ENCODE results near the gene PRPF18. TPM values are rescaled to one million over a fixed set of nuclear protein-coding genes. Genes with fewer than 3 reads are reported as not detected.

PRPF18 gene
- total RNA-seq, 1 donor from 2014 or later: 13.4 TPM

DNA sequence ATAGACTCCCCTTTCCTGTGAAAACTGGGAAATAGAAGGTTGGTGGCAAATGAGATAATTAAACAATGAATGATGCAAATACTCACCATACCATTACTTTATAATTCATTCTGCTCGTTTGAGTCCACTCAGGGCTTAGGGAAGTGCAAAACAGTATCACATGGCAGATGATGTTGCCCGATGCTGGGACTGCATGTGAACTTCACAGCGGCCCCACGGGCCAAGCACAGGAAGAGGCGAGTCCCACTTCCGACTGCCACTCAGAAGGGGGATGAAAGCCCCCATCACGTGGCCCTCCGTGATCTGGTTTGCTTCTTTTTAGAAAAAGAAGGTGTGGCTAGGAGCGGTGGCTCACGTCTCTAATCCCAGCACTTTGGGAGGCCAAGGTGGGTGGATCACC lies 71.5 kb downstream of the PRPF18 start:
- no peak for DNase-seq (ENCODE audit: low spot score)
- Mint-ChIP-seq H3K36me3 (ENCODE audit: low read depth) (peaks cover 30% of the 10 kb centered on the region), H3K27ac (ENCODE audit: unreplicated experiment) (peak overlapping the region; percentile 22), H3K4me1 (ENCODE audit: low read depth) (peaks cover 12% of the 10 kb centered on the region), H3K27me3 (ENCODE audit: low read depth) (no peaks in the 10 kb centered on the region), H3K9me3 (ENCODE audit: low read depth) (no peaks in the 10 kb centered on the region), H3K4me3 (ENCODE audit: unreplicated experiment) (no peak overlapping the region)
- TF ChIP-seq, protein P1, sequence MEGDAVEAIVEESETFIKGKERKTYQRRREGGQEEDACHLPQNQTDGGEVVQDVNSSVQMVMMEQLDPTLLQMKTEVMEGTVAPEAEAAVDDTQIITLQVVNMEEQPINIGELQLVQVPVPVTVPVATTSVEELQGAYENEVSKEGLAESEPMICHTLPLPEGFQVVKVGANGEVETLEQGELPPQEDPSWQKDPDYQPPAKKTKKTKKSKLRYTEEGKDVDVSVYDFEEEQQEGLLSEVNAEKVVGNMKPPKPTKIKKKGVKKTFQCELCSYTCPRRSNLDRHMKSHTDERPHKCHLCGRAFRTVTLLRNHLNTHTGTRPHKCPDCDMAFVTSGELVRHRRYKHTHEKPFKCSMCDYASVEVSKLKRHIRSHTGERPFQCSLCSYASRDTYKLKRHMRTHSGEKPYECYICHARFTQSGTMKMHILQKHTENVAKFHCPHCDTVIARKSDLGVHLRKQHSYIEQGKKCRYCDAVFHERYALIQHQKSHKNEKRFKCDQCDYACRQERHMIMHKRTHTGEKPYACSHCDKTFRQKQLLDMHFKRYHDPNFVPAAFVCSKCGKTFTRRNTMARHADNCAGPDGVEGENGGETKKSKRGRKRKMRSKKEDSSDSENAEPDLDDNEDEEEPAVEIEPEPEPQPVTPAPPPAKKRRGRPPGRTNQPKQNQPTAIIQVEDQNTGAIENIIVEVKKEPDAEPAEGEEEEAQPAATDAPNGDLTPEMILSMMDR (IDR thresholded peaks at IDR 0.05): no peak

DNA sequence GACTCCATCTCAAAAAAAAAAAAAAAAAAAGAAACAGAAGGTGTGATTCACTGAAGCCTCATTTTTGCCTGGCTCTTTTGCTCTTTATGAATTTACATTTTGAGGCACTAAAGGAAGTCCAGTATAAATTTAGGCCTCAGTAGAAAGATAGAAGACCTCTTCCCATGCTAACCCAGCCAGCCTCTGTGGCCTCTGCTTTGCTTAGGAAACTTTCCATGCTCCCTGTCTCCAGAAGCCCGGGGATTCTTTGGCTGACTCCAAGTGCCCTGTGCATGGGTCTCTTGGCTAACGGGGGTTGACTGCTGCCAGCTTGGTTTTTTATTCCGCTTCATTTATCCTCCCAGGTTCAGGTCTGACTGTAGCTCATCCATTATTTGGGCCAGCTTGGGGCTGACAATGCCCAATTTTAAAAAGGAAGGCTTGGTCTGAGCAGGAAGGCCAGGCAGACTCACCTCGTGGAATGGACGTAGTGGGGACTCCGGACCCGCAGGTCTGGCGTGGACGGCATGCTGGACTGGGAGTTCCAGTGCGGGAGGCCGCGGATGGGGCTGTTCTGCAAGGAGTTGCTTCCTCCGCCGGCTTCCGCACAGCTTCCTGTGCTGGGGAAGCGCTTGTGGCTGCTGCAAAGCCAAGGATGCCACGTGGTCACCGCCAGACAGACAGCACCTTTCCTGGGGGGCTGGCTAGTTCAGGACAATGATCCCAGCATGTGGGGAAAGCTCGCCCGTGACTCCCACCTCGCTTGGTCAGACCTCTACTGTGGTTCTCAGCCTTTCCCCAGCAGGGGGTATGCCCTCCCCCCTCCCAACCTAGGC lies 72.3 kb downstream of the PRPF18 start:
- no peaks in the 10 kb centered on the region for H3K27me3 Mint-ChIP-seq (ENCODE audit: low read depth)
- peaks cover 32% of the 10 kb centered on the region for H3K36me3 Mint-ChIP-seq (ENCODE audit: low read depth)
- H3K9me3 Mint-ChIP-seq (ENCODE audit: low read depth): no peaks in the 10 kb centered on the region
- no peak overlapping the region for H3K27ac Mint-ChIP-seq (ENCODE audit: unreplicated experiment)
- H3K4me1 Mint-ChIP-seq (ENCODE audit: low read depth): peaks cover 12% of the 10 kb centered on the region
- no peak for DNase-seq (ENCODE audit: low spot score)
- TF ChIP-seq, protein P1 (IDR thresholded peaks at IDR 0.05): no peak
- H3K4me3 Mint-ChIP-seq (ENCODE audit: unreplicated experiment): no peak overlapping the region

DNA sequence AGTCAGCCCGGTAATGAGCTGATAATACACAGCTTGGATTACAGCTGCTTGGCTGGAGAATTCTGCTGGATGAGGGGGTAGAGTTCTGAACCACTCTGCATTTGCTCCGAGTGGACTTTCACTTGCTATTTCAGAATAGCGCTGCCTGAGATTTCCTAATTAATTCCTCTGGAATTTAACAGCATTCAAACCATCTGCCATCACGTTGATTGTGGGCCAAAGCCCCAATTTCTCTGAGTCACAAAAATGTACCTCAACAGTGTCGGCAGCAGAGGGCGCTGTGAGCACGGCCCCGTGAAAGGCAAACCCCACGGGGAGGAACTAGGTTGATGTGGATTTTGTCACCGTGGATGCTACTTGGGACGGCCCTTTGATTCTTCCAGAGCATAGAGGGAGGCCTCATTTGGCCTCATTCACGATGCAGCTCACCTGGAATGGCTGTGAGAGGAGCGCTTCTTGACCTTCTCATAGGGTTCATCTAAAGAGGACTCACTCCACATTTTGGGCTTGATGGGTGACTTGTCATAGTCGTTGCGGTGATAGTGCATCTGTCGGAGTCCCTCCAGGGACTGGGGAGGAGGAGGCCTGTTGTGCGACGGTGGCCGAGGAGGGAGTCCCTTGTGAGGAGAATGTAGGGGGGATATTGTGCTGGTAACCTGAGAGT lies 73.3 kb downstream of the PRPF18 start:
- no peak for DNase-seq (ENCODE audit: low spot score)
- no peak overlapping the region for H3K4me3 Mint-ChIP-seq (ENCODE audit: unreplicated experiment)
- H3K9me3 Mint-ChIP-seq (ENCODE audit: low read depth): no peaks in the 10 kb centered on the region
- no peaks in the 10 kb centered on the region for H3K27me3 Mint-ChIP-seq (ENCODE audit: low read depth)
- TF ChIP-seq, protein P1 (IDR thresholded peaks at IDR 0.05): peak; percentile 98
- peak overlapping the region; percentile 67 for H3K27ac Mint-ChIP-seq (ENCODE audit: unreplicated experiment)
- H3K4me1 Mint-ChIP-seq (ENCODE audit: low read depth): peaks cover 12% of the 10 kb centered on the region
- peaks cover 30% of the 10 kb centered on the region for H3K36me3 Mint-ChIP-seq (ENCODE audit: low read depth)

DNA sequence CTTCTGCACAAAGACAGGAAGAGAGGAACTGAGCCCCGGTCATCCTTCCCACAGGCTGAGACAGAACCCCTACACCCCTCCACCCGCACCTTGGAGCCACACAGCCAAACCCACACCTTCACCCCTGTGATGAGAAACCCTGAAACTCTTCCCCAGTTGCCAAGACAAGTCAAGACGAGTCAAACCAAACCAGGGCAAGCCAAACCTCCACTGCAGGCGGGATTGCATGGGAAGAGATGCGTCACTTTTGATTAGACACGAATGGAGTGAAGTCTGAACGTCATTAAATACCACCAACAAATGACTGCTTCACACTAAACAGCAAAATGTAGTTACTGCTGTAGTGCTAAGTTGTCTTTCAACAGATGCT lies 73.8 kb downstream of the PRPF18 start:
- Mint-ChIP-seq H3K27ac (ENCODE audit: unreplicated experiment) (no peak overlapping the region), H3K9me3 (ENCODE audit: low read depth) (no peaks in the 10 kb centered on the region), H3K36me3 (ENCODE audit: low read depth) (peaks cover 34% of the 10 kb centered on the region), H3K27me3 (ENCODE audit: low read depth) (no peaks in the 10 kb centered on the region), H3K4me1 (ENCODE audit: low read depth) (peaks cover 12% of the 10 kb centered on the region), H3K4me3 (ENCODE audit: unreplicated experiment) (no peak overlapping the region)
- DNase-seq (ENCODE audit: low spot score): no peak
- TF ChIP-seq, protein P1 (IDR thresholded peaks at IDR 0.05): no peak

DNA sequence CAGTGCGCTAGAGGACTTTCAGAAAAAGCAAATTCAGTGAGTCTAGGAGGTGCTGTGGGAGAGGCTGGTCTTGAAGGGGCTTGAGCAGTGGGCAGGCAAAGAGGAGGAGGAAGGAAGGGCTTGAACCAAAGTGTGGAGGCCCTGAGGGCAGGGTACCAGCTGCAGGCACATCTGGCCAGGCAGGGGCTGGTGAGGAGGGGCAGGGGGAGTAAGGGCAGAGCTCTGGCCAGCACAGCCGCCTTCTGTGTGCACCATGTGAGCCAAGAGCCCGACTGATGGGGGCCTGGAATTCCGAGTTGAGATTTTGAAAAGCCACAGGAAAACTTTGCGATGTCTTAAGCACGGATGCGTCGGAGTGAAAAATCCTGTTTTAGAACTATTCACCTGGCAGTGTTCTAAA lies 74.5 kb downstream of the PRPF18 start:
- no peak overlapping the region for H3K4me3 Mint-ChIP-seq (ENCODE audit: unreplicated experiment)
- no peaks in the 10 kb centered on the region for H3K27me3 Mint-ChIP-seq (ENCODE audit: low read depth)
- peaks cover 35% of the 10 kb centered on the region for H3K36me3 Mint-ChIP-seq (ENCODE audit: low read depth)
- peaks cover 12% of the 10 kb centered on the region for H3K4me1 Mint-ChIP-seq (ENCODE audit: low read depth)
- TF ChIP-seq, protein P1 (IDR thresholded peaks at IDR 0.05): no peak
- H3K27ac Mint-ChIP-seq (ENCODE audit: unreplicated experiment): peak overlapping the region; percentile 53
- H3K9me3 Mint-ChIP-seq (ENCODE audit: low read depth): no peaks in the 10 kb centered on the region
- no peak for DNase-seq (ENCODE audit: low spot score)
